ENCODE results near the gene POLD1. TPM values are rescaled to one million over a fixed set of nuclear protein-coding genes. Genes with fewer than 3 reads are reported as not detected.

The POLD1 gene
- total RNA-seq, 1 experiment from 2014 or later: 143 TPM

GRCh38 chr19:50420127-50420526, 36.0 kb downstream of the POLD1 start:
- intact Hi-C loops (cut with micrococcal nuclease; ENCODE audit: unreplicated experiment): no loop called here
- Histone ChIP-seq H3K27ac (ENCODE audit: low read depth, low read length, poor library complexity, severe bottlenecking) (no peak overlapping the region), H3K4me1 (ENCODE audit: insufficient read depth, low read length, poor library complexity, severe bottlenecking) (no peaks in the 10 kb centered on the region), H3K9me3 (ENCODE audit: low read depth, low read length, poor library complexity, severe bottlenecking) (no peaks in the 10 kb centered on the region), H3K36me3 (ENCODE audit: insufficient read depth, low read length, poor library complexity, severe bottlenecking) (no peaks in the 10 kb centered on the region), H3K4me3 (ENCODE audit: low read depth, low read length, poor library complexity, severe bottlenecking) (no peak overlapping the region), H3K27me3 (replicated peaks; ENCODE audit: insufficient read depth, low read depth, low read length, poor library complexity) (no peaks in the 10 kb centered on the region)
- TF ChIP-seq CTCF (conservative IDR thresholded peaks at IDR 0.05; ENCODE audit: low read depth, low read length) (no peak), EZH2 (IDR thresholded peaks at IDR 0.05; ENCODE audit: borderline replicate concordance, low read depth, low read length, poor library complexity, severe bottlenecking) (no peak)
- ChIA-PET POLR2A (ENCODE audit: low non-redundant PET) (no interaction called here), CTCF (no interaction called here)
- BruUV-seq (replicated peaks): no TSS peak
- no peak for DNase-seq (ENCODE audit: low spot score)

GRCh38 chr19:50420808-50421207, 36.7 kb downstream of the POLD1 start:
- H3K9me3 ChIP-seq (ENCODE audit: low read depth, low read length, poor library complexity, severe bottlenecking): no peaks in the 10 kb centered on the region
- H3K4me1 ChIP-seq (ENCODE audit: insufficient read depth, low read length, poor library complexity, severe bottlenecking): no peaks in the 10 kb centered on the region
- CTCF ChIA-PET: no interaction called here
- no TSS peak for BruUV-seq (replicated peaks)
- H3K4me3 ChIP-seq (ENCODE audit: low read depth, low read length, poor library complexity, severe bottlenecking): no peak overlapping the region
- H3K27me3 ChIP-seq (replicated peaks; ENCODE audit: insufficient read depth, low read depth, low read length, poor library complexity): no peaks in the 10 kb centered on the region
- H3K27ac ChIP-seq (ENCODE audit: low read depth, low read length, poor library complexity, severe bottlenecking): no peak overlapping the region
- POLR2A ChIA-PET (ENCODE audit: low non-redundant PET): no interaction called here
- DNase-seq (ENCODE audit: low spot score): no peak
- TF ChIP-seq EZH2 (IDR thresholded peaks at IDR 0.05; ENCODE audit: borderline replicate concordance, low read depth, low read length, poor library complexity, severe bottlenecking) (no peak), CTCF (conservative IDR thresholded peaks at IDR 0.05; ENCODE audit: low read depth, low read length) (no peak)
- H3K36me3 ChIP-seq (ENCODE audit: insufficient read depth, low read length, poor library complexity, severe bottlenecking): no peaks in the 10 kb centered on the region
- intact Hi-C loops (cut with micrococcal nuclease; ENCODE audit: unreplicated experiment): no loop called here

- H3K9me3 ChIP-seq (ENCODE audit: low read depth, low read length, poor library complexity, severe bottlenecking): no peaks in the 10 kb centered on the region
- no TSS peak for BruUV-seq (replicated peaks)
- POLR2A ChIA-PET (ENCODE audit: low non-redundant PET): no interaction called here
- no peak overlapping the region for H3K4me3 ChIP-seq (ENCODE audit: low read depth, low read length, poor library complexity, severe bottlenecking)
- peaks cover 1% of the 10 kb centered on the region for H3K4me1 ChIP-seq (ENCODE audit: insufficient read depth, low read length, poor library complexity, severe bottlenecking)
- DNase-seq (ENCODE audit: low spot score): no peak
- CTCF ChIA-PET: no interaction called here
- H3K27me3 ChIP-seq (replicated peaks; ENCODE audit: insufficient read depth, low read depth, low read length, poor library complexity): no peaks in the 10 kb centered on the region
- TF ChIP-seq CTCF (conservative IDR thresholded peaks at IDR 0.05; ENCODE audit: low read depth, low read length) (no peak), EZH2 (IDR thresholded peaks at IDR 0.05; ENCODE audit: borderline replicate concordance, low read depth, low read length, poor library complexity, severe bottlenecking) (no peak)
- no peak overlapping the region for H3K27ac ChIP-seq (ENCODE audit: low read depth, low read length, poor library complexity, severe bottlenecking)
- H3K36me3 ChIP-seq (ENCODE audit: insufficient read depth, low read length, poor library complexity, severe bottlenecking): no peaks in the 10 kb centered on the region
- intact Hi-C loops (cut with micrococcal nuclease; ENCODE audit: unreplicated experiment): no loop called here
Observed at GRCh38 chr19:50422397-50423278, 38.5 kb downstream of the POLD1 start.

Data from A673 (cell line).